HG03354 (cell line): ENCODE measurements around the gene P2RX3.
"Not testable (repeated sequence)": the region's sequence is repeated elsewhere in the genome, so short reads cannot be mapped to it uniquely, and the experiment has no call there.

Experiments
- ATAC-seq: cut with Tn5 transposase; IDR thresholded peaks from one replicate; pipeline ENCODE4 v1.9.1; 2021; ENCODE audit warnings: mild to moderate bottlenecking; ENCODE audit not compliant: unreplicated experiment, poor library complexity, severe bottlenecking

Gene P2RX3

GRCh38 chr11:57323855-57324153 is 14.3 kb upstream of the P2RX3 start:
- ATAC-seq = no peak

GRCh38 chr11:57324154-57324885 is 13.8 kb upstream of the P2RX3 start:
- peak; percentile 21 for ATAC-seq

- ATAC-seq = peak; percentile 91
Measured at GRCh38 chr11:57324886-57325734, 13.0 kb upstream of the P2RX3 start, which contains the start of gene TNKS1BP1. Gene TNKS1BP1, minus strand, starts transcription at chr11:57324952. Its CDS starts 3,067 bp downstream, at chr11:57321885.

GRCh38 chr11:57325735-57326048 is 12.5 kb upstream of the P2RX3 start:
- ATAC-seq = no peak

GRCh38 chr11:57327721-57328120 is 10.4 kb upstream of the P2RX3 start:
- no peak for ATAC-seq

GRCh38 chr11:57330029-57330428 is 8.1 kb upstream of the P2RX3 start:
- no peak for ATAC-seq

GRCh38 chr11:57331720-57332119 is 6.4 kb upstream of the P2RX3 start:
- ATAC-seq = no peak

- ATAC-seq = no peak
Measured at GRCh38 chr11:57332694-57333440, 5.3 kb upstream of the P2RX3 start.

- peak; percentile 6 for ATAC-seq
Measured at GRCh38 chr11:57335023-57335342, 3.2 kb upstream of the P2RX3 start.

GRCh38 chr11:57335343-57336110 is 2.6 kb upstream of the P2RX3 start, which contains the start of gene SSRP1:
Gene SSRP1, minus strand, starts transcription at chr11:57335892. Its CDS starts 771 bp downstream, at chr11:57335121.
- peak; percentile 99 for ATAC-seq

GRCh38 chr11:57336111-57336666 is 2.0 kb upstream of the P2RX3 start:
- no peak for ATAC-seq

- ATAC-seq = not testable (repeated sequence)
Measured at GRCh38 chr11:57336856-57337255, 1.3 kb upstream of the P2RX3 start.

- ATAC-seq = no peak
Measured at GRCh38 chr11:57339328-57339727, 1.2 kb downstream of the P2RX3 start.

- no peak for ATAC-seq
Measured at GRCh38 chr11:57340039-57340615, 2.0 kb downstream of the P2RX3 start.

GRCh38 chr11:57341250-57341808 is 3.2 kb downstream of the P2RX3 start:
- ATAC-seq = no peak

- ATAC-seq = no peak
Measured at GRCh38 chr11:57342702-57343101, 4.5 kb downstream of the P2RX3 start.

- no peak for ATAC-seq
Measured at GRCh38 chr11:57343825-57344224, 5.7 kb downstream of the P2RX3 start.

- no peak for ATAC-seq
Measured at GRCh38 chr11:57344826-57345225, 6.7 kb downstream of the P2RX3 start.
